H54 (cell line): Measurements from ENCODE around the gene APOBR.
"Not testable (repeated sequence)": the region's sequence is repeated elsewhere in the genome, so short reads cannot be mapped to it uniquely, and the experiment has no call there.

Experiments used
- DNase-seq: peaks from one replicate; pipeline ENCODE4 v3.0.0; 2011; ENCODE audit warnings: low spot score, mixed read lengths; ENCODE audit not compliant: insufficient read length
- FAIRE-seq: peaks from 3 replicates; lab custom pipeline; 2011; peaks lifted over from hg19 to GRCh38; lab: Jason Lieb, UNC
- POLR2A ChIP-seq: IDR thresholded peaks from 2 replicates; pipeline ENCODE4 v1.6.1; 2011; ENCODE audit warnings: low read depth, mild to moderate bottlenecking, low read length

APOBR gene

GRCh38 chr16:28504707-28505404, 10.4 kb downstream of the APOBR start:
- DNase-seq (no peak), FAIRE-seq (no peak)
- no peak for TF ChIP-seq POLR2A

DNA sequence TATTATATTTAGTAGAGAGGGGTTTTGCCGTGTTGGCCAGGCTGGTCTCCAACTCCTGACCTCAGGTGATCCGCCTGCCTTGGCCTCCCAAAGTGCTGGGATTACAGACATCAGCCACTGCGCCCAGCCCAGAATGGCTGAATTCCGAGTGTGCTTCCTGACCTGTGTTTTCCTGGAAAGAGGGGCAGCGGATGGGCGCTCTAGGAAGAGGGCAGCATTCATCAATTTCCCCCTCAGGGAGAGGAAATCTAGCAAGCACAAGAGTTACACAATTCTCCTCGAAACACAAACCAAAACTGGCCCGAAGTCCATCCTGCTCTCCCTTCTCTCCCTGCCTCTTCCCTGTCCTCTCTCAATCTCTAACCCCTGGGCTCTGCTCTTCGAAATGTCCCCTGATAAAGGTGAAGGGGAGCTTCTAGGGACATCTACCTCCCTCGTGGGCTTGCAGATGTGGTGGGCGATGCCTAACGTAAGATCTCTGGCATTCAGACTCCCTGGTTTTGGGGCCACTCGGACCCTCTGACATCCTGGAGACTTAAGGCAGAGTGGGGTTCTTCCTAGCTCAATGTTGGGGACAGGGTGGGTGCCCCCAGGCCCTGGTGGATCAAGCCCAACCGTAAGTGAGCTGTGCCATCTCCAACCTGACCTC, 11.2 kb downstream of the APOBR start:
- FAIRE-seq = no peak
- no peak for DNase-seq

GRCh38 chr16:28511031-28511430, 16.6 kb downstream of the APOBR start:
- FAIRE-seq = no peak
- no peak for DNase-seq
- TF ChIP-seq POLR2A = no peak

More for the DNA sequence above, 11.2 kb downstream of the APOBR start:
- no peak for TF ChIP-seq POLR2A

DNA sequence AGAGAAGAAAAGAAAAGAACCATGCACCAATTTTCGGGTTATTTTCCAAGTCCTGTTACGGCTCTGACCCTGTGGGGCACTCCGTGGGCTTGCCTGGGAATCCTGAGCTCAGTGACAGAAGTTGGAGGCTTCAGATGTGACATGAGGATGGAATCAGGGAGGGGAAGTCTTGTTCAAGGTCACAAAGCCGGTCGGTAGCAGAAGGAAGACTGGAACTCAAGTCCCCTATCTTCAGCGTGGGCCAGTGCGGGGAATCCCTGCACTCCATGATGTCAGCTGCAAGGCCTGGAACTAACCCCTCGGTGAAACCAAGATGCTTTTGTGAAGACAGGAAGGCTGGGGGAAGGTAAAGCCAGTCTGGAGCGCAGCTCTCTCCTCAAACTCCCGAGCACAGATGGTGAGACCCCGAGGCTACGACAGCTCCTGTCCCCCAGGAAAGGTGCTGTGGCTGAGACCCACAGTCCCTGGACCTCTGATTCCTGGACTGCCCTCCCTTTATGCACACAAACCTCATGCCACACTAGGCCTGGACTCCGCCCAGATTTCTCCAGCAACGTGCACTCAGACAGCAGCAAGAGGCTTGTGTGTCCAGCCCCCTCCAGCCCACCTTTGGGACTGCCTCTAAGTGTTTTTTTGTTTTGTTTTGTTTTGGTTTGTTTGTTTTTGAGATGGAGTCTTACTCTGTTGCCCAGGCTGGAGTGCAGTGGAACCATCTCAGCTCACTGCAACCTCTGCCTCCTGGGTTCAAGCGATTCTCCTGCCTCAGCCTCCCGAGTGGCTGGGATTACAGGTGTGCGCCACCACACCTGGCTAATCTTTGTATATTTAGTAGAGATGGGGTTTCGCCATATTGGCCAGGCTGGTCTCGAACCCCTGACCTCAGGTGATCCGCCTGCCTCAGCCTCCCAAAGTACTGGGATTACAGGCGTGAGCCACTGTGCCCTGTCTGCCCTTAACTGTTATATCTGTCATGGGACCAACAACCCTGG, 17.7 kb downstream of the APOBR start:
- FAIRE-seq = no peak
- TF ChIP-seq POLR2A = no peak

DNA sequence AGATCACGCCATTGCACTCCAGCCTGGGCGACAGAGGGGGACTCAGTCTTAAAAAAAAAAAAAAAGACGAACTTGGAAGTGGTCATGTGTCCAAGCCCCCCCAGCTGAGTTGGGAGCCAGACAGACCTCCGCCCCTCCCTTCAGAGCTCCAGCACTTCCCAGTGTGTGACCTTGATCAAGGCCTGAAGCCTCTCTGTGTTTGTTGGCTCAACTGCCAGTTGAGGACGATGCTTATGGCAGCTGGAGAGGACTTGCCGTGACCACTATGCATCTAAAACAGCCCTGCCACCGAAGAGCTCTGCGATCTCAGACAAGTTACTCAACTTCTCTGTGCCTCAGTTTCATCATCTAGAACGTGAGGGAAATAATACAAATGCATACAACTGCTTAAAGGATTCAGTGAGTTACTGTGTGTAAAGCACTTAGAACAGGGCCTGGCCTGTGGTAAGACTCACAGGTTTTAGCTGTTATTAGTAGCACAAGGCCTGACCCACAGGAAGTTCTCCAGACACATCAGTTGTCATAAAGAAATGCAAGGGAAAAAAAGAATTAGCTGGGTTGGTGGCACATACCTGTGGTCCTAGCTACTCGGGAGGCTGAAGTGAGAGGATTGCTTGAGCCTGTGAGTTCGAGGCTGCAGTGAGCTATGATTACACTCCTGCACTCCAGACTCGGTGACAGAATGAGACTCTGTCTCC, 19.2 kb downstream of the APOBR start:
- no peak for TF ChIP-seq POLR2A
- DNase-seq (no peak), FAIRE-seq (no peak)

More for the DNA sequence above, 17.7 kb downstream of the APOBR start:
- DNase-seq = no peak

DNA sequence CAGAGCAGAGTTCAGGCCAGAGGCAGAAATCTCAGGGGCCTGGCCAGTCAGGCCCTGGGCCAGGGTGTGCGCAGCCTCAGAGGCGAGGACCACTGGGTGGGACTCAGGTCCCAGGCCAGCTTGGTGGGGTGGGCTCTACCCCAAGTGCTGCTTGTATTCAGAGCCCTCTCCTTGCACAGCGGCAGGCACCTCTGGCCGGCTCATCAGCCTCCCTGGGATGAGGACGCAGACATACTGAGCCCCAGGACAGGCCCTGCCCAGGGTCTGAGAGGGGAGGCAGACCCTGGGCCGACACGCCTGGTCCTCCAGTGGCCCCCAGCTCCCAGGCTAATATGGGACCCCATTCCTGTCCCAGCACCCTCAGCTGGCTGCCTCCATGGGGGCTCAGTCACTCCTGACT, 19.8 kb downstream of the APOBR start:
- DNase-seq = no peak
- FAIRE-seq = no peak

GRCh38 chr16:28520672-28521071, 26.2 kb downstream of the APOBR start:
- FAIRE-seq (no peak), DNase-seq (no peak)
- no peak for TF ChIP-seq POLR2A

More for the DNA sequence above, 19.8 kb downstream of the APOBR start:
- no peak for TF ChIP-seq POLR2A

DNA sequence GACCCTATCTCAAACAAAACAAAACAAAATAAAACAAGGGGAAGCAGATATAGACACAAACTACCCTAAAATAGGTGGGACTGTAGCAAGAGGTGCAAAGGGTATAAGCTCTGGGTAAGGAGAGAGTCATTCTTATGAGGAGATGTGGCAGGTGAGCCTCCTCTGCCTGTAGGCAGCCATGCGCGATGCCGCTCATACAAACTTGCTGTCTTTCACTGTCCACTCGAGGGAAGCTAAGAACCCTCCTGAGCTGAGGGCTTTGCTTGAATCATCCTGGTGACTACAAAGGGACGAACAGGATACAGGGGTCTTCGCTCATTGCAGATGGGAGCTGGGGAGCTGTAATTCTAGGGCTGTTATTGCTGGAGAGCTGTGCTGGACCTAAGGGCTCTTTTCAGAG, 27.0 kb downstream of the APOBR start:
- DNase-seq = no peak
- TF ChIP-seq POLR2A = no peak
- no peak for FAIRE-seq

DNA sequence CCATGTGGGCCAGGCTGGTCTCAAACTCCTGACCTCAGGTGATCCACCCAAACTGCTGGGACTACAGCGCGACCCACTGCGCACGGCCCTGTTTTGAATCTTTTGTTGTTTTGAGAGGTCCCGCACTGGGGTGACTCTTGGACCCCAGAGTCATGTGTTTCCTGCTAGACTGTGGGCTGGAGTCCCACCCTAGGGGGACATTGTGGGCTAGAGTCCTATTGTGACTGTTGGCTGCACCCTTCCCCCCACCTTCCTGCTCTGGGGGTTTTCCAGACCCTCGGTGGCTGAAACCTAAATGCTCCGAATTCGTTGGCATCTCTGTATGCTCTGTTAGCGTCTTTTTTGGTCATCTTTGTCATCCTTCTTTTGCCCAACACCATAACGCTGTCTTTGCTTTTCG, 28.3 kb downstream of the APOBR start:
- TF ChIP-seq POLR2A = no peak
- no peak for FAIRE-seq
- DNase-seq = no peak

DNA sequence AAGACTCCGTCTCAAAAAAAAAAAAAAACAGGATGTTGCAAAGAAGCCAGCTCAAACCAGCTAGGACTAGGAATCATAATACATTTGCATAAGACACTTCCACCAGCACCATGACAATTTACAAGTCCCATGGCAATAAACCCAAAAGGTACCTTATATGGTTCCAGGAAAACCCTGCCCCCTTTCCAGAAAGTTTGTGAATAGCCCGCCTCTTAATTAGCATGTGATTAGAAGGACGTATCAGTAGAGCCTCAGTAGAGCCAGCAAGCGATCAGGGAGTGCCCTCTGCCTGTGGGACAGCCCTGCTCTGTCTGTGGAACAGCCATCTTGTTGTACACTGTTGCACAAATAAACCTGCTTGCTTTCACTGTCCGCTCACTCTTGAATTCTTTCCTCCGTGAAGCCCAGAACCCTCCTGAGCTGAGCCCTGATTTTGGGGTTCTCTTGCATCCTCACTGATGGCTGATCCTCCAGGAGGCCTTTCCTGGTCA, 30.3 kb downstream of the APOBR start:
- no peak for TF ChIP-seq POLR2A
- no peak for DNase-seq
- FAIRE-seq = no peak

- no peak for TF ChIP-seq POLR2A
- no peak for FAIRE-seq
- no peak for DNase-seq
Observed at GRCh38 chr16:28526201-28527099, 32.0 kb downstream of the APOBR start.

DNA sequence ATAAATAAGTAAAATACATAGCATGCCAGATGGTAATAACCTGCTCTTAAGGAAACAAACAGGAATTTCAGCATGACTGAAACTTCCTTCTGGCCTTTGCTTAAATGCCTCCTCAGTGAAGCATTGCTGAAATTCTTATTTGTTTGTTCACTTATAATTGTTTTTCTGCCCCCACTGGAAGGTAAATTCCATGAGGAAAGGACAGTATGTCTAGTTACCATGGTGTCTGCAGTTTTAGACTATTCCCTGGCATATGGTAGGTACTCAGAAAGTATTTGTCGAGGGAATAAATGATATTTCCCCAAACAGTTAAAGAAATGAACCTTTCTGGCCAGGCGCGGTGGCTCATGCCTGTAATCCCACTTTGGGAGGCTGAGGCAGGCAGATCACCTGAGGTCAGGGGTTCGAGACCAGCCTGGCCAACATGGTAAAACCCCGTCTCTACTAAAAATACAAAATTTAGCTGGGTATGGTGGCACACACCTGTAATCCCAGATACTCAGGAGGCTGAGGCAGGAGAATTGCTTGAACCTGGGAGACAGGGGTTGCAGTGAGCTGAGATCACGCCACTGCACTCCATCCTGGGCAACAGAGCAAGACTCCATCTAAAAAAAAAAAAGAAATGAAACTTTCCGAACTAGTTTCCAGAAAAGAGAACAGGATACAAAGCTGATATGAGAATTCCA, 32.8 kb downstream of the APOBR start:
- DNase-seq, FAIRE-seq: not testable (repeated sequence)

DNA sequence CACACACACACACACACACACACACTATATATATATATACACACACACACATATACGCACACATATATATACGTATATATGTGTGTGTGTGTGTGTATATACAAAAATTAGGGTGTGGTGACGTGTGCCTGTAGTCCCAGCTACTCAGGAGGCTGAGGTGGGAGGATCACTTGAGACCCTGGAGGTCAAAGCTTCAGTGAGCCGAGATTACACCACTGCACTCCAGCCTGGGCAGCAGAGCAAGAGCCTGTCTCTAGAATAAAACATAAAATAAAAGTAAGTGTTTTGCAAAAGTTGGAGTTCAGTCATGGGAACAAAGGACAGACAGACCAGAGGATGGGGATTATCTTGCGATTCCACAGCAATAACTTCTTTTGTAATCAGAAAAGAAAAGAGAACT, 33.5 kb downstream of the APOBR start:
- FAIRE-seq (no peak), DNase-seq (no peak)
- no peak for TF ChIP-seq POLR2A
